GM21717 (cell line): ENCODE data around the gene LCA5L.

ENCODE experiments used
- ATAC-seq: cut with Tn5 transposase; IDR thresholded peaks from one replicate; pipeline ENCODE4 v1.9.1; 2021; ENCODE audit warnings: mild to moderate bottlenecking, moderate library complexity; ENCODE audit not compliant: unreplicated experiment

LCA5L gene

GRCh38 chr21:39445321-39446269 lies at the start of gene LCA5L:
Gene LCA5L, minus strand, starts transcription at chr21:39445778. Its CDS starts 17,285 bp downstream, at chr21:39428493.
- ATAC-seq = peak; percentile 82

- ATAC-seq = no peak
These were observed 43.9 kb upstream of the LCA5L start for GRCh38 chr21:39489380-39489924.

GRCh38 chr21:39484711-39485276 lies 39.2 kb upstream of the LCA5L start:
- no peak for ATAC-seq

GRCh38 chr21:39483917-39484316 lies 38.3 kb upstream of the LCA5L start:
- no peak for ATAC-seq

- ATAC-seq = no peak
These were observed 36.3 kb upstream of the LCA5L start for GRCh38 chr21:39481886-39482285.

GRCh38 chr21:39480271-39480670 lies 34.7 kb upstream of the LCA5L start:
- ATAC-seq = no peak

- ATAC-seq = no peak
These were observed 34.2 kb upstream of the LCA5L start for GRCh38 chr21:39479814-39480182.

- no peak for ATAC-seq
These were observed 33.7 kb upstream of the LCA5L start for GRCh38 chr21:39479164-39479813.

- no peak for ATAC-seq
These were observed 29.0 kb upstream of the LCA5L start for GRCh38 chr21:39474611-39475010.

- no peak for ATAC-seq
These were observed 27.2 kb upstream of the LCA5L start for GRCh38 chr21:39472786-39473185.

GRCh38 chr21:39471598-39471997 lies 26.0 kb upstream of the LCA5L start:
- ATAC-seq = no peak

GRCh38 chr21:39468559-39468958 lies 23.0 kb upstream of the LCA5L start:
- ATAC-seq = no peak

- no peak for ATAC-seq
These were observed 22.2 kb upstream of the LCA5L start for GRCh38 chr21:39467746-39468145.

- ATAC-seq = no peak
These were observed 21.0 kb upstream of the LCA5L start for GRCh38 chr21:39466584-39466983.

- ATAC-seq = no peak
These were observed 17.7 kb upstream of the LCA5L start for GRCh38 chr21:39463308-39463707.

- ATAC-seq = peak; percentile 56
These were observed 15.8 kb upstream of the LCA5L start for GRCh38 chr21:39461419-39461818.

- no peak for ATAC-seq
These were observed 11.1 kb upstream of the LCA5L start for GRCh38 chr21:39456665-39457064.

- no peak for ATAC-seq
These were observed 9.5 kb upstream of the LCA5L start for GRCh38 chr21:39454949-39455668.

- ATAC-seq = no peak
These were observed 8.1 kb upstream of the LCA5L start for GRCh38 chr21:39453571-39454179.

- no peak for ATAC-seq
These were observed 7.4 kb upstream of the LCA5L start for GRCh38 chr21:39452970-39453342.
